SK-N-SH (cell line): ENCODE results near the gene C14orf93. TPM values are rescaled to one million over a fixed set of nuclear protein-coding genes. Genes with fewer than 3 reads are reported as not detected.

Experiments
- CTCF ChIA-PET: fragments of 300-600, 350-600 bp; formaldehyde crosslinking; extraction: SDS; loops from one replicate; lab custom pipeline; 2021; lab: Yijun Ruan, JAX
- POLR2A ChIA-PET: fragments of 350-600 bp; sonication (Branson Sonifier 250); formaldehyde crosslinking; extraction: SDS; loops from one replicate; lab custom pipeline; 2020; ENCODE audit warnings: antibody characterized with exemption, inconsistent platforms; lab: Yijun Ruan, JAX
- DNase-seq: peaks from one replicate; pipeline ENCODE4 v3.0.0; 2012
- H2AFZ ChIP-seq: fragments of 200-600 bp; sonication (generic); 2 replicates; pipeline ENCODE4 v1.8.1; 2016; ENCODE audit warnings: antibody characterized with exemption, mild to moderate bottlenecking, low read depth
- H3F3A ChIP-seq: fragments of 200-600 bp; sonication (generic); replicated peaks from 2 replicates; pipeline ENCODE3; 2016; ENCODE audit warnings: antibody characterized with exemption, mild to moderate bottlenecking; ENCODE audit not compliant: insufficient read depth
- H3K27ac ChIP-seq, 2 experiments: fragments of 200-500 bp in 1 of 2; fragments of 200-600 bp in 1 of 2; sonication (Bioruptor generic) in 1 of 2; sonication (generic), shearing (Covaris generic) in 1 of 2; 2 replicates each; pipeline versions ENCODE4 v1.5.1 to v1.6.1; 2014 to 2016; ENCODE audit warnings: low read depth in 2 of 2, inconsistent platforms in 1 of 2, low read length in 1 of 2, mild to moderate bottlenecking in 1 of 2, mixed read lengths in 1 of 2
- H3K27me3 ChIP-seq: fragments of 200-600 bp; sonication (generic), shearing (Covaris generic); 2 replicates; pipeline ENCODE4 v1.6.1; 2016; ENCODE audit warnings: mixed run types; ENCODE audit not compliant: insufficient read depth
- H3K36me3 ChIP-seq, 2 experiments: fragments of 200-500 bp in 1 of 2; fragments of 200-600 bp in 1 of 2; sonication (Bioruptor generic) in 1 of 2; sonication (generic) in 1 of 2; replicated peaks in 1 of 2; 2 replicates each; pipeline versions ENCODE3 to v1.5.1; 2014 to 2016; ENCODE audit warnings: low read length in 1 of 2, mild to moderate bottlenecking in 1 of 2; ENCODE audit not compliant: insufficient read depth in 2 of 2, control insufficient read depth in 1 of 2
- H3K4me1 ChIP-seq, 2 experiments: fragments of 200-500 bp in 1 of 2; fragments of 200-600 bp in 1 of 2; sonication (Bioruptor generic) in 1 of 2; sonication (generic), shearing (Covaris generic) in 1 of 2; 2 replicates each; pipeline versions ENCODE4 v1.5.1 to v1.6.1; 2014 to 2016; ENCODE audit warnings: low read depth in 1 of 2, low read length in 1 of 2, mixed run types in 1 of 2; ENCODE audit not compliant: insufficient read depth in 2 of 2, control insufficient read depth in 1 of 2
- H3K4me2 ChIP-seq: fragments of 200-600 bp; sonication (generic), shearing (Covaris generic); 2 replicates; pipeline ENCODE4 v1.6.1; 2017; ENCODE audit warnings: mixed run types
- H3K4me3 ChIP-seq, 2 experiments: fragments of 200-500 bp in 1 of 2; fragments of 200-600 bp in 1 of 2; sonication (Bioruptor generic) in 1 of 2; sonication (generic), shearing (Covaris generic) in 1 of 2; 2 replicates each; pipeline versions ENCODE4 v1.5.1 to v1.8.1; 2014 to 2016; ENCODE audit warnings: low read depth in 2 of 2, inconsistent platforms in 1 of 2, low read length in 1 of 2, mild to moderate bottlenecking in 1 of 2, mixed read lengths in 1 of 2, moderate library complexity in 1 of 2
- H3K79me2 ChIP-seq: fragments of 200-600 bp; sonication (generic); 2 replicates; pipeline ENCODE4 v1.8.1; 2017; ENCODE audit warnings: mild to moderate bottlenecking; ENCODE audit not compliant: insufficient read depth
- H3K9ac ChIP-seq: fragments of 200-600 bp; sonication (generic); 2 replicates; pipeline ENCODE4 v1.6.1; 2017; ENCODE audit warnings: mixed run types
- H3K9me2 ChIP-seq: fragments of 200-600 bp; sonication (generic); 2 replicates; pipeline ENCODE4 v1.6.1; 2017; ENCODE audit warnings: mixed run types
- H3K9me3 ChIP-seq: fragments of 200-600 bp; sonication (generic); 2 replicates; pipeline ENCODE4 v1.6.1; 2017; ENCODE audit warnings: mixed run types, mild to moderate bottlenecking, moderate library complexity
- H4K20me1 ChIP-seq: fragments of 200-600 bp; sonication (generic); 2 replicates; pipeline ENCODE4 v1.6.1; 2017; ENCODE audit warnings: mild to moderate bottlenecking, mixed run types; ENCODE audit not compliant: insufficient read depth
- CHD2 ChIP-seq: fragments of 150-350 bp; IDR thresholded peaks from 2 replicates; pipeline ENCODE4 v1.6.1; 2018; ENCODE audit warnings: low read length; ENCODE audit not compliant: partially characterized antibody
- ELF1 ChIP-seq: IDR thresholded peaks from 2 replicates; pipeline ENCODE4 v1.4.0; 2012
- MAX ChIP-seq: IDR thresholded peaks from 2 replicates; pipeline ENCODE4 v1.4.0; 2012; ENCODE audit warnings: low read depth
- MEF2A ChIP-seq: IDR thresholded peaks from 2 replicates; pipeline ENCODE4 v1.4.0; 2012; ENCODE audit warnings: low read depth, borderline replicate concordance
- MXI1 ChIP-seq: IDR thresholded peaks from 2 replicates; pipeline ENCODE4 v1.6.1; 2012; ENCODE audit warnings: mild to moderate bottlenecking, low read depth, low read length, improper control_type of control experiment
- NFIC ChIP-seq: IDR thresholded peaks from 2 replicates; pipeline ENCODE4 v1.4.0; 2012; ENCODE audit warnings: borderline replicate concordance
- PBX3 ChIP-seq: IDR thresholded peaks from 2 replicates; pipeline ENCODE4; 2012
- RAD21 ChIP-seq: IDR thresholded peaks from 2 replicates; pipeline ENCODE4 v1.6.1; 2012; ENCODE audit warnings: mild to moderate bottlenecking, low read length
- TCF12 ChIP-seq: IDR thresholded peaks from 2 replicates; pipeline ENCODE4 v1.4.0; 2012
- USF1 ChIP-seq: IDR thresholded peaks from 2 replicates; pipeline ENCODE4 v1.4.0; 2012; ENCODE audit warnings: low read depth, borderline replicate concordance
- ZBTB33 ChIP-seq: IDR thresholded peaks from 2 replicates; pipeline ENCODE4 v1.4.0; 2012; ENCODE audit warnings: low read depth, borderline replicate concordance
- WGBS: methylation state at CpG from one replicate; pipeline ENCODE4 v1.1.6; 2017; ENCODE audit warnings: low lambda C conversion rate; 5-methylcytosine and 5-hydroxymethylcytosine counted together
- polyA plus RNA-seq, 3 experiments: library from polyadenylated mRNA; depleted of rRNA; stranded (reverse); fragments of >200 nt; gene quantifications; 2 replicates each; pipeline ENCODE4 v1.2.3, GENCODE V29; 2012

The C14orf93 gene
- polyA plus RNA-seq, 1 of the 3 experiments (the other 2 are of a cell fraction): 9.1 TPM

GRCh38 chr14:23033251-23033727, 23.3 kb upstream of the C14orf93 start (continued):
- no peak for TF ChIP-seq PBX3
- TF ChIP-seq MXI1: no peak
- TF ChIP-seq ELF1: no peak
- no peak for TF ChIP-seq NFIC

- DNase-seq: no peak
- CTCF ChIA-PET: interaction anchor here (0.8 to 6.3 kb wide), 7 partner anchors 13 to 49 kb away, joined by 3 to 22 read pairs (median 5); partner anchors contain the start of gene AJUBA
- no peak overlapping the region for H3K4me2 ChIP-seq
These were observed 21.0 kb upstream of the C14orf93 start for GRCh38 chr14:23030936-23031335.

More at GRCh38 chr14:23030936-23031335, 21.0 kb upstream of the C14orf93 start:
- no peaks in the 10 kb centered on the region for H3K9me2 ChIP-seq
- peaks cover 6% of the 10 kb centered on the region for H3F3A ChIP-seq
- no peaks in the 10 kb centered on the region for H4K20me1 ChIP-seq
- 94% methylated on average over 4 of the region's 4 CpGs for WGBS
- H2AFZ ChIP-seq: no peak overlapping the region
- no peaks in the 10 kb centered on the region for H3K27me3 ChIP-seq
- no peak overlapping the region for H3K4me3 ChIP-seq
- H3K27ac ChIP-seq: no peak overlapping the region
- H3K36me3 ChIP-seq: peaks cover 29 to 56% of the 10 kb centered on the region in 2 experiments
- H3K79me2 ChIP-seq: peaks cover 66% of the 10 kb centered on the region
- H3K4me1 ChIP-seq: peaks cover 9 to 22% of the 10 kb centered on the region in 2 experiments; a peak in 3 of 4 replicates
- H3K9ac ChIP-seq: no peak overlapping the region
- TF ChIP-seq CHD2: no peak
- TF ChIP-seq MXI1: no peak
- no peak for TF ChIP-seq ZBTB33
- TF ChIP-seq MAX: no peak
- no peak for TF ChIP-seq RAD21
- no peak for TF ChIP-seq NFIC
- TF ChIP-seq TCF12: no peak
- no peak for TF ChIP-seq MEF2A
- no peak for TF ChIP-seq USF1
- POLR2A ChIA-PET: interaction anchor here (0.6 kb wide), 1 partner anchor 9 kb away, joined by 3 read pairs; no protein-coding TSS in a partner anchor
- no peaks in the 10 kb centered on the region for H3K9me3 ChIP-seq
